ENCODE data around the gene SMOC2.

The SMOC2 gene

DNA sequence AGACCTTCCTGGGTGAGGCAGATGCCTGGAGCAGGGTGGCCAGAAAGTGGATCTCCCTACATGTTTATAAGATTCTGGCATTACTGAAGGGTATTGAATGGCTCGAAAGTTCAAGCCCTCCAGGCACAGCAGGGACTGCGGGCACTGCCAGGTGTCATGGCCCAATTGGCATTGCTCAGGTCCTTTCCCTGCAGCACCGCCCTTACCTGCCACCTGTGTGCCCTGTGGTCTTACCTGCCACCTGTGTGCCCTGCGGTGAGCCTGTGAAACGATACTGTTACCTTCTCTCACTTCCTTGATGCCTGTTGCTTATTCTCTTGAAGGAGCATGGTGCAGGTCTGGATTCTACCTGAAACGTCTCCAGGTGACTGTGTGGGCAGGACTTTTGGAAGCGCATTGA lies 32.2 kb downstream of the SMOC2 start:
- H3K36me3 Mint-ChIP-seq (ENCODE audit: low read depth), result no peaks in the 10 kb centered on the region
- no peaks in the 10 kb centered on the region for H3K4me1 Mint-ChIP-seq (ENCODE audit: low read depth)
- no peak for DNase-seq
- no peak overlapping the region for H3K27ac Mint-ChIP-seq
- no peak overlapping the region for H3K4me3 Mint-ChIP-seq
- H3K9me3 Mint-ChIP-seq, result peaks cover 3% of the 10 kb centered on the region
- peaks cover 47% of the 10 kb centered on the region for H3K27me3 Mint-ChIP-seq

DNA sequence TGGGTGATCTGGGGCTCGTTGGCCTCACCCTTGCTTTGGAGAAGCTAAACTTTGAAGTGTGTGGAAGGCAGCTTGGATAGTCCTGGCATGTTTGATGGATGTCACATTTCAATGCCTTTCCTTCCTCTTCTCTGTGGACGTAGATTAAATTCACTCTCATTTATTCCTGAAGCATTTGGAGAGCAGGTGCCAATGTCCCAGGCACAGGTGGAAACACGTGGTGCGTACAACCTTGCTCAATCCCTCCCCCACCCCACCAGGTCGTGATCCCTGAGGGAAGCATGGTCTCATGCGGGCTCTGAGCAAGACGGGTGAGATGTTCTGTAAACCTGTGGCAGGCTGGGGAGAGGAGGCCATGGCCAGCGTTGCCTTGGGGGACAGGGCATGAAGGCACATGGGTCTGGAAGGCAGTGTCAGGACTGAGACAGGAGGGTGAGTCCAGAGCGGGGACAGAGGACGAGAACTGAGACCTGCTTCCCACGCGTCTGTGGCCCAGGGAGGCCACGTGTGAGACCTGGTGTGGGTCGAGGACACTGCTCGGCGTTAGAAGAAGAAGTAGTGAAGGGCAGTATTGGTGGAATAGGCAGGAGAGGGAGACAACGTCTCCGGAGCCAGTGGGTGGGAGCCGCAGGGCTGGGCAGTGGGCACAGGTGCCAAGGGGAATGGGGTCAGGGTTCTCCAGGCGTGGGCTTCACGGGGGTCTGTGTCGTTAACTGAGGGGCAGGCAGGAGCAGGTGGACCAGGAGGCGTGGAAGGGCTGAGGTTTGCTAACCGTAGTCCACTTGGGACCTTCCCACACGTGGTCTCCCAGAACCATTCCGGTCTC lies 34.4 kb downstream of the SMOC2 start:
- Mint-ChIP-seq H3K27ac (no peak overlapping the region), H3K36me3 (ENCODE audit: low read depth) (no peaks in the 10 kb centered on the region), H3K27me3 (peaks cover 43% of the 10 kb centered on the region), H3K4me3 (no peak overlapping the region), H3K4me1 (ENCODE audit: low read depth) (no peaks in the 10 kb centered on the region), H3K9me3 (peaks cover 13% of the 10 kb centered on the region)
- DNase-seq, result no peak

DNA sequence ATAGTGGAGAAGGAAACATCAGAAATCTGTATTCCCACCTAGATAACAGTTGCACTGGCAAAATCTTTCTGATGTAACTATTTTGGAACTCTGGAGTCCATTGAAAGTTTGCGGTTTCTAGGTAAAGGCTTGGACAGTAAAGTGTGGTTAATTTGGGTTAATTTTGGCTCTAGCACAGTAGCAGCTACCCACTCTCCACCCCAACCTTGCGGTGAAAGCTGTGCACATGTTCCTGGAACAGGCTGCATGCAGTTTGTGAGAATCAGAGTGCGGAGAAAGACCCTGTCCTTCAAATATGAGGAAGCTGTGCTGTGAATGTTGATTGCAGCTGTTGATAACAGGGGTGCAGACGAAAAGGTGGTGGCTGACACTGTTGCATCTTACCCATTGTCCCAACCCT lies 38.4 kb downstream of the SMOC2 start:
- H3K27me3 Mint-ChIP-seq, result peaks cover 34% of the 10 kb centered on the region
- no peak overlapping the region for H3K4me3 Mint-ChIP-seq
- H3K4me1 Mint-ChIP-seq (ENCODE audit: low read depth), result peaks cover 2% of the 10 kb centered on the region
- H3K27ac Mint-ChIP-seq, result no peak overlapping the region
- DNase-seq, result no peak
- no peaks in the 10 kb centered on the region for H3K36me3 Mint-ChIP-seq (ENCODE audit: low read depth)
- peaks cover 20% of the 10 kb centered on the region for H3K9me3 Mint-ChIP-seq

DNA sequence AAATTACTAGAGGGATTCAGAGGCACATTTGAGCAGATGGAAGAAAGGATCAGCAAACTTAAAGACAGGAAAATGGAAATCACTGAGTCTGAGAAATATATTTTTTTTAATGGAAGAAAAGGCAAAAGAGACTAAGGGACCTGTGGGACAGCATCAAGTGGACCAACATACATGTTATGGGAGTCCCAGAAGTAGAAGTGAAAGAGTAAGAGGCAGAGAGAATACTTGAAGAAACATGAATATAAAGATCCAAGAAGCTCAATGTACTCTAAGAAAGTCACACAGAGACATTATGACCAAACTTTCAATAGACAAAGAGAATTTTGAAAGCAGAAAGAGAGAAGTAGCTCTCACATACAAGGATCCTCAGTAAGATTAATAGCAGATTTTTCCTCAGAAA lies 39.5 kb downstream of the SMOC2 start:
- H3K27me3 Mint-ChIP-seq, result peaks cover 24% of the 10 kb centered on the region
- H3K4me1 Mint-ChIP-seq (ENCODE audit: low read depth), result peaks cover 2% of the 10 kb centered on the region
- peaks cover 20% of the 10 kb centered on the region for H3K9me3 Mint-ChIP-seq
- no peak for DNase-seq
- no peak overlapping the region for H3K4me3 Mint-ChIP-seq
- no peaks in the 10 kb centered on the region for H3K36me3 Mint-ChIP-seq (ENCODE audit: low read depth)
- no peak overlapping the region for H3K27ac Mint-ChIP-seq

DNA sequence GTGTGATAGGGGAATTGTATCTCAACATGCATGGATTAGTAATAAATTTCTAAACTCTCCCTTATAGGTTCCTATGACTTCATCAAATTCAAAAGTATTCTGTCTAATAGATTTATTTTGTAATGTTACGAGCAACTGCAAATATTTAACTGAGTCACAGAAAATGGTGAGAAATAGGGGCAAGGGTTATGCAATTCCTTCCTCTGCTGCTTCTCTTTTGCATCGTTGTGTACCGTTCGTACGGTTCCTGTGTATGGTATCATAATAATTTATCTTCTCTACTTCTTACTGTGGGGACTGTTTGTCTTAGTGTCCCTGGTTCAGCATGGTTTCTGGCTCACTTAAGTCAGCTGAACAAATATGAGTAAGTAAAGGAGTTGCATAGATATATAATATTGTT lies 44.8 kb downstream of the SMOC2 start:
- H3K9me3 Mint-ChIP-seq, result peaks cover 3% of the 10 kb centered on the region
- no peak overlapping the region for H3K4me3 Mint-ChIP-seq
- no peaks in the 10 kb centered on the region for H3K36me3 Mint-ChIP-seq (ENCODE audit: low read depth)
- no peak for DNase-seq
- peaks cover 13% of the 10 kb centered on the region for H3K27me3 Mint-ChIP-seq
- H3K4me1 Mint-ChIP-seq (ENCODE audit: low read depth), result peaks cover 2% of the 10 kb centered on the region
- no peak overlapping the region for H3K27ac Mint-ChIP-seq

DNA sequence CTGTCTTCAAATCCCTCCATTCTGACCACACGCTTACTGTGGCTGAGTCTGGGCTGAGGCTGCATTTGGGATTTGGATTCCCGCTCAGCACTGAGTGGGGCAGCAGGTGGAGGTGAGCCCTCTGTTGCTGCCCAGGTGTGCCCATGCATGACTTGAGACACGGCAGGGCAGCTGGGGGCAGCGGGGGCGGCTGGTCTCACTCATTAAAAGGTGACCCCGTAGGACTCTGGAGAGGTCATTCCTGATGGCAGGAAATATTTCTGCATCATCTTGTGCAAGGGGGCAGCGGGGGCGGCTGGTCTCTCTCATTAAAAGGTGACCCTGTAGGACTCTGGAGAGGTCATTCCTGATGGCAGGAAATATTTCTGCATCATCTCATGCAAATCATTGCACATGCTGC lies 49.8 kb downstream of the SMOC2 start:
- no peak for DNase-seq
- no peak overlapping the region for H3K27ac Mint-ChIP-seq
- H3K4me3 Mint-ChIP-seq, result no peak overlapping the region
- H3K4me1 Mint-ChIP-seq (ENCODE audit: low read depth), result no peaks in the 10 kb centered on the region
- H3K9me3 Mint-ChIP-seq, result no peaks in the 10 kb centered on the region
- no peaks in the 10 kb centered on the region for H3K36me3 Mint-ChIP-seq (ENCODE audit: low read depth)
- H3K27me3 Mint-ChIP-seq, result peaks cover 11% of the 10 kb centered on the region

DNA sequence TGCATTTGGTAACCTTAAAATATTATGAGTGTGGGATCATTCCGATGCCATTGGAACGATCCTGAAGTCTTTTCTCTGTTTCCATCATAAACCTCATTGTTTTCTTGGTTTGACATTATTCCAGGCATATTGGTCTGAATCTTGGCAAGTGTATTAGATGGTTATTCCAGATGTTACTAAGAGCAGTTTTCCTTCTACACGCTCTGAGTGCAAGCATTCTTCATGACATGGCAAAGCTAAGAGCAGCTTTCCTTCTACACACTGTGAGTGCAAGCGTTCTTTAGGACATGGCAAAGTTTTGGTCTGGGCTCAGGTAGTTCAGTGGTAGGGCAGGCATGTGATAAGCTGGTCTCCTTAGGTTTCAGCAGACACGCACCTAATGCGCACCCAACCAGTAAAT lies 53.0 kb downstream of the SMOC2 start:
- H3K9me3 Mint-ChIP-seq, result no peaks in the 10 kb centered on the region
- peaks cover 7% of the 10 kb centered on the region for H3K27me3 Mint-ChIP-seq
- no peaks in the 10 kb centered on the region for H3K4me1 Mint-ChIP-seq (ENCODE audit: low read depth)
- H3K4me3 Mint-ChIP-seq, result no peak overlapping the region
- DNase-seq, result no peak
- H3K27ac Mint-ChIP-seq, result no peak overlapping the region
- H3K36me3 Mint-ChIP-seq (ENCODE audit: low read depth), result no peaks in the 10 kb centered on the region

DNA sequence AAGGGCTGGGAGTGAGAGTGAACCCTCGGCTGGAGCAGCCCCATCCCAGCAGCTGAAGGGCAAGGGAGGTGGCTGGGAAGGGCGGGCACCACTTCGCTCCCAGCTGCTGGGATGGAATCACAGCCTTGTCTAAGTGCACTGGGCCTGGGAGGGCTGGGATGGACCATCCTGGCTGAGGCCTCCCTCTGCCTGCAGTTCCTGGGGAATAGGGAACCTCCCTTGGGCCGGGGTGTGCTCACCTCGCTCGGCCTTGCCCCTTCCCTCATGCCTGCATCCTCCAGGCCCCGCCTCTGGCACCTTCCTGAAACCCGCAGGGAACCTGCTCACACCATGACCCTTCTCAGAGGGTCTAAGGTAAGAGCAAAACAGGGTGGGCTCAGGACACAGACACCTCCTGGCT lies 53.7 kb downstream of the SMOC2 start:
- H3K4me1 Mint-ChIP-seq (ENCODE audit: low read depth), result no peaks in the 10 kb centered on the region
- H3K9me3 Mint-ChIP-seq, result no peaks in the 10 kb centered on the region
- peaks cover 7% of the 10 kb centered on the region for H3K27me3 Mint-ChIP-seq
- no peak overlapping the region for H3K4me3 Mint-ChIP-seq
- H3K36me3 Mint-ChIP-seq (ENCODE audit: low read depth), result no peaks in the 10 kb centered on the region
- no peak overlapping the region for H3K27ac Mint-ChIP-seq
- DNase-seq, result no peak

DNA sequence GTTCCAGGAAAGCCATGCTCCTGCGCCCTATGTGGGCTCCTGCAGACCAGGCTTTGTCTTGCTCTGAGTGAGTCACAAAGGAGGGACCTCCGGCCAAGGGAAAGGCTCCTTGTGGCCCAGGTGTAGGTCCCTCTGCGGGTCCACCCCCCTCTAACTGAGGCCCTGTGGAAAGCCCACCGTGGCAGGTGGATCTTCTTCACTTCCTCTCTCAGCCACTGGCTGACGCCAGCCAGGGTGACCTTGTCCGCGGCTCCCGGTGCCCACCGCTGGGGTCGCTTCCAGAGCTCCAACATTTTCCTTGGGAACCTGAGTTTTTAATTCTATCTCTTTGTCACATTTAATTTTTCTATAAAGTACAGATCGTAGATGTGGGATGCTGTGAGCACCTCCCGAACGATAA lies 54.1 kb downstream of the SMOC2 start:
- Mint-ChIP-seq H3K27me3 (peaks cover 7% of the 10 kb centered on the region), H3K4me1 (ENCODE audit: low read depth) (no peaks in the 10 kb centered on the region), H3K27ac (no peak overlapping the region), H3K9me3 (no peaks in the 10 kb centered on the region), H3K4me3 (no peak overlapping the region), H3K36me3 (ENCODE audit: low read depth) (no peaks in the 10 kb centered on the region)
- DNase-seq, result no peak

DNA sequence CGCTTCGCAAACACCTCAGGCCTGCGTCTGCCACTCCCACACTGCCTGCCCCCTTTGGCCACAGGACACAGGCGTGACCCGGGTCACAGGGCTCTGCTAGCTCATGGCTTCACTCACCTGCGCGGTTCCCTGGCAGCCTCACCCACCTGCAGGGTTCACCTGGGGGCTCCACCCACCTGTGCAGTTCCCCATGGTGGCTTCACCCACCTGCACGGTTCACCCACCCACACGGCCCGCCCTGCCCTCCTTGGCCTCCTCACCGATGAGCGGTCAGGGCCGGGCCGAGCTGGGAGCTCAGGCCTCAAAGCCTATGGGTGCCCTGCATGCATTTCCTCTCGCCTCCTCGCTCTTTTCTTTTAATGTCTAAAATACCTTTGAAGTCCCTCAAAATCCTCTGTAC lies 54.7 kb downstream of the SMOC2 start:
- H3K4me3 Mint-ChIP-seq, result no peak overlapping the region
- H3K4me1 Mint-ChIP-seq (ENCODE audit: low read depth), result no peaks in the 10 kb centered on the region
- peaks cover 5% of the 10 kb centered on the region for H3K27me3 Mint-ChIP-seq
- H3K36me3 Mint-ChIP-seq (ENCODE audit: low read depth), result no peaks in the 10 kb centered on the region
- no peak overlapping the region for H3K27ac Mint-ChIP-seq
- H3K9me3 Mint-ChIP-seq, result no peaks in the 10 kb centered on the region
- DNase-seq, result no peak

DNA sequence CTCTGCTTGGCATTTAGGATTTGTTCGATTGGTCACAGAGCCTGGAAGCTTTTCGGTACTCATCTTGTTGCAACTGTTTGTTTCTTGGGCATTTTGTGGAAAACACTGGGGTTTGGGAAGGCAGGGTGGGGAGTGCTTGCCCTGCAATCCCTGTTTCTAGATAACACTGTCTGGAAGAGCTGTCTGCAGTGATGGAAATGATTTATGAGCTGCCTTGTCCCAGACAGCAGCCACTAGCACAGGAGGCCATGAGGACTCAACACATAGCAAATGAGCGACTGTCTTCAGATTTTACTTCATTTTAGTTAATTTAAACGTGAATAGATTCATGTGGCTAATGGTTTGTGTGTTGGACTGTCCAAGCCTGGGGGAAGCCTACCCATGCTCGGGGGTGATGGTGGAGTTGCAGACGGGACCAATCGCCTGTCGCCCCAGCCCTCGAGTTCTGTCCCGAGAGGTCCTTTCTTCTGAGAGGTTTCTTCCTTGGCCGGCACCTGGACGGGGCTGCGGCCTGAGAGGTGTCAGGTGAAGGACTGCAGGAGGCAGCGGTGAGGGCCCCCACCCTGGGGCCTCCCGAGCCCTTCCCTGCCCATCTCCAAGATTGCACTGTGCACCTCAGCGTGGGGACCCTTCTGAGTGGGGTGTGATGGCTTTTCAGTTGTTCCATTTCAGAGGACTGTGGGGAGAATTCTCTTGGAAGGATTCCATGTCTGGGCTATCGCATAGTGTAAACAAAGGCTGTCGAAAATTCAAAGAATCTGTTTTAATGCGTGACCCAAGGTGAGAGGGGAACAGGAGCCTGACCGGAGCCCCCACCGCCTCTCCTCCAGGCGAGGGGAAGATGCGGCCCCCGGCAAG lies 55.4 kb downstream of the SMOC2 start:
- DNase-seq, result no peak
- Mint-ChIP-seq H3K27ac (no peak overlapping the region), H3K4me3 (no peak overlapping the region), H3K27me3 (no peaks in the 10 kb centered on the region), H3K36me3 (ENCODE audit: low read depth) (no peaks in the 10 kb centered on the region), H3K4me1 (ENCODE audit: low read depth) (no peaks in the 10 kb centered on the region), H3K9me3 (no peaks in the 10 kb centered on the region)

DNA sequence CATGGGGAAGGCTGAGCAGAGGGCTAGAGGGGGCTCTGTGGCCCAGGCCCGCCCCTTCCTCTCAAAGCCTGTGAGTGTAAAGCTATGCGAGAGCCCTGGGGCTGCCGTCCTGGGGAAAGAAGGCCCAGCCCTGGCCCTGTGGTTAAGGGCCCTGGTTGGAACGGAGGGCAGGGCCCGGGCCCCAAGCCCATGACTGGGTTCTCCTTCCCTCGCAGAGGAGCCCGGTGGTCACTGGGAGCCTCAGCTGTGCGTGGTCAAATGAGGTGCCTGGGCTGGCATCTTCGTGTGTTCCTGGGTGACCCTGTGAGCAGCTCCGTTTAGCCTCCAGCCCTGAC lies 56.0 kb downstream of the SMOC2 start:
- Mint-ChIP-seq H3K36me3 (ENCODE audit: low read depth) (no peaks in the 10 kb centered on the region), H3K27me3 (peaks cover 2% of the 10 kb centered on the region), H3K4me1 (ENCODE audit: low read depth) (no peaks in the 10 kb centered on the region), H3K27ac (no peak overlapping the region), H3K4me3 (no peak overlapping the region), H3K9me3 (no peaks in the 10 kb centered on the region)
- no peak for DNase-seq

DNA sequence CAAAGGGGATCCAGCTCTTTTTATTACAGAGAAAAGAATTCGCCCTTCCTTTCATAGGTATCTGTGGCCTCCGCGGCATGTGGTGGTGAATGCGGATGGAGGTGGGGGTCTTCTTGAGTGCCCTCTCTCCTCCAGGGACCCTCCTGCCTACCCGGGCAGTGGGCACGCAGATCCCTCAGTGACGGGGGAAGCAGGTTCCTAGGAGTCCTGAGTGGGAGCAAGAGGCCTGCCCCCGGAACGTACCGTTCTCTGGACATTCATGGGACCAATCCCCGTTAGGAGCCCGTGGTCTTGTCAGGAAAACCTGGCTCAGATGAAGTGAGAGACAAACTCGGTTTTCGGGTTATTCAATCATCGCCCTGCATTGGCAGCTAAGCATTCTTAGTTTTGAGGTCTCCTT lies 56.4 kb downstream of the SMOC2 start:
- Mint-ChIP-seq H3K27me3 (peaks cover 6% of the 10 kb centered on the region), H3K27ac (no peak overlapping the region), H3K4me3 (no peak overlapping the region), H3K4me1 (ENCODE audit: low read depth) (no peaks in the 10 kb centered on the region), H3K9me3 (no peaks in the 10 kb centered on the region), H3K36me3 (ENCODE audit: low read depth) (no peaks in the 10 kb centered on the region)
- no peak for DNase-seq

DNA sequence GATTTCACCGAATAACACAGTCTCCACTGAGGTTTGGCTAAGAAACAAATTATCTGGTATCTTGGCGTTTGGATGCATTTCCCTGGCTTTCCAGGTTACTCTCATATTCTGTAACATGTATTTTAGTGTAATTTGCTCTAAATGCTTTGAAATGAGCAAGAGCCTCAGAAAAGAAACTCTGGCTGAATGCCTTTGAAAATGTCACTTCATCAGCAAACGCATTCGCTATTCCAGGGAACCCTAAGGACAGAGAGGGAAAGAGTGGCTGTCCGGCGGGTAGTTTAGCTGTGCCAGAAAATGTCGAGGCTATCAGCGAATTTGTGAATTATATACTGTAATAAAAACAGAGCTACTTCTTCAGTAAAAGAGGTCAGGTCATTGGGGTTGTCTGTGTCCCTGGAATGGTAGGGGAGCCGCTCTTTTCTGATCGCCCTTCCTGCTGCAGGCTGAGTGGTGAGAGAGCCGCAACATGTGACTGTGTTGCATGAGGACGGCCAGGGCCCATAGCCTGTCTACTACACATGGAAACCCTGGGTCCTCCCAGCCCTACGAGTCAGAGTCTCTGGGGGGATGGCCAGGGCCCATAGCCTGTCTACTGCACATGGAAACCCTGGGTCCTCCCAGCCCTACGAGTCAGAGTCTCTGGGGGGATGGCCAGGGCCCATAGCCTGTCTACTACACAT lies 57.3 kb downstream of the SMOC2 start:
- no peak overlapping the region for H3K4me3 Mint-ChIP-seq
- H3K27ac Mint-ChIP-seq, result no peak overlapping the region
- DNase-seq, result no peak
- peaks cover 6% of the 10 kb centered on the region for H3K27me3 Mint-ChIP-seq
- no peaks in the 10 kb centered on the region for H3K9me3 Mint-ChIP-seq
- H3K36me3 Mint-ChIP-seq (ENCODE audit: low read depth), result no peaks in the 10 kb centered on the region
- no peaks in the 10 kb centered on the region for H3K4me1 Mint-ChIP-seq (ENCODE audit: low read depth)
